GM18909 (cell line): ENCODE measurements around the gene PSAT1.
"Not testable (repeated sequence)": the region's sequence is repeated elsewhere in the genome, so short reads cannot be mapped to it uniquely, and the experiment has no call there.

Experiments
- ATAC-seq: cut with Tn5 transposase; IDR thresholded peaks from one replicate; pipeline ENCODE4 v1.9.1; 2021; ENCODE audit warnings: mild to moderate bottlenecking; ENCODE audit not compliant: unreplicated experiment, poor library complexity

Gene PSAT1

GRCh38 chr9:78296893-78297671, at the start of gene PSAT1:
PSAT1 (plus strand) TSS chr9:78297125; CDS start chr9:78297211, 86 bp downstream.
- ATAC-seq: peak; percentile 98

GRCh38 chr9:78248635-78249034, 48.3 kb upstream of the PSAT1 start:
- no peak for ATAC-seq

DNA sequence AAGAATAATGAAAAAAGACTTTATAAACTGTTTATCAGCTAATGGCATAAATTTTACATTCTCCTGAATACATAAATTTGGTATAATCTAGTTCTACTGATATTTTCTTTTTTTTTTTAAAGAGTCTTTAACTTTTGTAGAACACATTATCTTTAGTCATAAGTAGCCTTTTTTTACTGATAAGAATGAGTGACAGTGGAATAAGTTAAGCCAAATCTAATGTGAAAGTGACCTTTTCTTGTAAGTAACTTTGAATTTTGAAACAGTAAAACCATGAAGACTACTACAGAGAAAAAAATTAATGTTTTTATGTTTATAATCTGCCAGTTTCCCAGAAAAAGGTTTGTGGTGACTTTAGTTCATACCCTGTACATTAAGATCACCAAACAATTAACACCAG, 47.4 kb upstream of the PSAT1 start:
- no peak for ATAC-seq

DNA sequence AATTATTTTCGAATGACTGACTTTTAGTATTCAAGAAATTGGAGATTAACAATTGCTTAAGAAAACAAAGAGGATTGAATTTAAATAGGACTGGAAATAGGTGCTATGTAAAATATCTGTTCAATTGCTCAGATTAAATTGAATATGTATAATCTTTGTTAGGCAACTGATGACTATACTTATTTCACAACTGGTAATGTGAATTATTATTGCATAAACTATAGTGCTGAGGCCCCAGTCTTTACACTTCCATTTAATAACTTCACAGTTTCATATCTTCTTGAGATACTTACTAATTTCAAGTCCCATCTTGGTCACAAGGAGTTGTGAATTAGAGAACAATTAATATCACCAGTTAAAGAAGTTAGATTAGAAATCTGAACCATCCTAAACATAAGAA, 44.3 kb upstream of the PSAT1 start:
- no peak for ATAC-seq

DNA sequence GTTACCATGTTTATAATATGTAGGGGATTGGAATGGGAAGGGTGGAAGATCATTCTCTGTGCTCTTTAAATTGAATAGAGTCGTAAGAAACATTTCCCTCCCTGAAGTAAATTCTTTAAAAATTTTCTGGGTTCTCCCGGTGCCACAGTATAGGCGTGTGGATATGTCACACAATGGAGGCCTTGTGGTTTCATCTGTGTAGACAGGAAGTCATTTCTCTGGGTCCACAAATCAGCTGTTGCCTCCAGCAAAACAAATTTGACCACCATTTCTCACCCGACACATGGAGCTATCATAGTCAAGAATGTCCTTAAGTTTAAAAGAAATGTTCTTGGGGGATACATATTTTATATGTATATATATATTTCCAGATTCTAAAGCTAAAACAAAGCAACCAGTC, 43.6 kb upstream of the PSAT1 start:
- no peak for ATAC-seq

GRCh38 chr9:78261403-78262001, 35.4 kb upstream of the PSAT1 start:
- ATAC-seq: peak; percentile 66

DNA sequence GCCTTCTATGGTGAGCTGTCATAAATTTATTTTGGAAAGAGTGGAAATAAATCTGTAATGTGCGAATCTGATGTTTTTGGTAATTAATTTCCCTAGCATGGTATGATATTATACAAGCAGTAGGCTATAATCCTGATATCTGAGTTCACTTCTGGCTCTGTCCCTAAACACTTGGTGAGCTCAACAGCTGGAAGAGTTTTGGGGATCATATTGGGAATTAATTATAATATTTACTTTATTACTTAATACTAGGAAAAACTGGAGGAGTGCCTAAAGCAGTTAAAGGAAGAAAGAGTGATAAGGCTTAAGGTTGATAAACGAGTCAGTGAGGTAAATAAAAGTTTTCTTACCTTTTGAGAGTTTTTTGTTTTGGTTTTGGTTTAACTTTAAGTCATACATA, 34.3 kb upstream of the PSAT1 start:
- no peak for ATAC-seq

GRCh38 chr9:78267889-78268288, 29.0 kb upstream of the PSAT1 start:
- no peak for ATAC-seq

DNA sequence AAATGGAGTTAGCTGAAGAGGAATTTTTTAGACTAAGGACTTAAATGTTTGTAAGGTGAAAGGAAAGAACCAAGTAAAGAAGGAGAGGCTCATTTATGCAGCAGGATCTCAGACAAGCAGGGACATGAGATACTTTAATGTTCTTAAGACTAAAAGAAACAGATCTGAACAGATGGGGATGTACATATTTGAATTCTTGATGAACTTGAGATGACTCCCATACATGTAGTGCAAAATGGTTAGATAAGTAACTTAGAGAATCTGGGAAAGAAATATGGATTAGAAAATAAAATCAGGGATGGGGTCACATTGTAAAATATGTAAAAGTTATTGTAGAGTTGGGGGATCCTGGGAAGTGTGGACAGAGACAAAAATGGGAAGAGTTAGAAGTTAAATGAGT, 27.1 kb upstream of the PSAT1 start:
- no peak for ATAC-seq

DNA sequence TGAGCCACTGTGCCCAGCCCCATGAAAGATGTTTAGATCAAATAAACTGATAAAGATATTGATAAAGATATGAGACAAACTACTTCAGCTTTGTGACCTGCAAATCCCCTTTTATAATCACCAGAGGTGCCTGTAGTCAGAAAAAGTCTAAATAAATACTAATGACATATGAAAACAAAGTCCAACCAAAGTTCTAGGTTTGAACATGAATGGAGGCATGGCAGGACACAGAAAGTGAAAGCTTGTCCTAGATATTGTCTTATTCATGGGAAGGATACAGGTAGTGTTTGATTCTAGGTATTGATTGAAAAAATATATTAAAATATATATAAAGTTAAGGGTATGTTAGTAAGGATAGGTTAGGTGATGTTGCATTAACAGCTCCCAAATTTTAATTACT, 24.6 kb upstream of the PSAT1 start:
- ATAC-seq: no peak

- no peak for ATAC-seq
Measured at GRCh38 chr9:78273761-78274160, 23.2 kb upstream of the PSAT1 start.

DNA sequence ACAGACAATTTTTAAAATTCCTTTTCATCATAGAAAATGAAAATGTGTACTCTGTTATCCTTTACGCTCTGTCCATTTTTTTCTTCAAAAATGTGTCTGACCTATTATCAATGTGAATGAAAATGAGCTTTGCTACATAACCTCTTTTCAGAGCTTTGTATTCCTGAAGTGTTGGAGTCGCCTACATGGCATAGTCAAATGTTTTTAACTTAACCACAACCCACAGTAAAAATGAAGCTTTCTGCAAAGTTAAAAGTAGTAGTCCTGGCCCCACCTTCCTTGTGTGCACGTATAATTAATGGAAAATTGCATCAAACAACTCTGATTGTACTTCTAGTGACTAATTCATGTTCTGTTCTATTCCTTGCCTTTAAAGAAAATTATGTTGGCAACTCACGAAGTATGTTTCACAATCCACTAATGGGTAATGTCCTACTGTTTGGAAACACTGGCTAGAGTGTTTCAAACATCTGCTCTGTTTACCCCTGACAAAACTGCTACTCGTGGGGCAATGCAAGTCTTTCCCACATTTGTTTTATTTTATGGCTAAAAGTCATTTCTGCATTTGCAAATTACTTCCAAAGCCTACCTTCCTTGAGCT, 18.6 kb upstream of the PSAT1 start:
- ATAC-seq: no peak

DNA sequence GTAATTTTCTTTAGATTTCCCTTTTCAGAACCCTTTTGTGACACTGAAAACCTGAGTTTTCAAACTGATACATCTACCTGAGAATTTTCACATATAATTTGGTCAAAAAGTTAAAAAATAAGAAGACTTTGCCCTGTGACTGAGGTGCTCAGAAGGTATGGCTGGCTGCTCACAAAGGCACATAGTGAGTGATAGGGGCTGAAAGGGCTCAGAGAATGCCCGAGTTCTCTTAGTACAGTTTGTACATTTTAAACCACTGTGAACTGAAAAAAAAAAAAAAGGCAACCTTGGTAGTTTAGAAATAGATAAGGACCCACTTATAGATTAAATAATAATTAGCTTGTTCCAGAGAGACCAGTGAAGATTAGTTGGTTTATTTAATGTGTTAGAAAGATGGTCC, 18.1 kb upstream of the PSAT1 start:
- no peak for ATAC-seq

DNA sequence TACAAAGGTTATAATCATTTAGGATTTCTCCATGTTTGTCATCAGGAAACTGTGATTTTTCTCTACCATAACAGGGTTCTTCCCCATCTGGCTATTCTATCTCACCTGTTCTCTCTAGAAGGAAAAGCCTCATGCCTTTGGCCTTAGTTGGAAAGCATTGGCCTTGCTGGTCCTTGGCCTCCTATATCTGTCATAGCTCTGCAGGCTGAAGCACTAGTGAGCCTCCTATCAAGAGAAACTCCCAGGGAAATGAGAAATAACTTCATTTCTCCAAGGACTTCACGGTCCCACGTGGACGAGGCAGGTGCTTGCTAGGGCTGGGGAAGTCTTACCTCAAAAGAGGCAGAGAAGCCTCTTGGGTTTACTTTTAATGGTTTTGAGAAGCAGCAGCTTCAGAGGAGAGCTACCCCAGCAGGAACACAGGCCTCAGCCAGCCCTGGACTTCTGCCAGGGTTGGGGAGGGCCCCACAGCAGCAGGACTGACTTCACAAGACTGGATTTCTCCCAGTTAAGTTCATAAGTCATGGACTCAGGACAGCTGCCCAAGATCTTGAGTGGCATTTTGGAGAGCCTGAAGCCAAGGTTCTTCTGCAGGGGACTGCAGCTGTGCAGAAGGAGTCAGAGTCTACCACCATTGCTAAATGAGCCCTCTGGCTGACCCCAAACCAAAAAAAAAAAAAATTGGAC, 15.8 kb upstream of the PSAT1 start:
- no peak for ATAC-seq

DNA sequence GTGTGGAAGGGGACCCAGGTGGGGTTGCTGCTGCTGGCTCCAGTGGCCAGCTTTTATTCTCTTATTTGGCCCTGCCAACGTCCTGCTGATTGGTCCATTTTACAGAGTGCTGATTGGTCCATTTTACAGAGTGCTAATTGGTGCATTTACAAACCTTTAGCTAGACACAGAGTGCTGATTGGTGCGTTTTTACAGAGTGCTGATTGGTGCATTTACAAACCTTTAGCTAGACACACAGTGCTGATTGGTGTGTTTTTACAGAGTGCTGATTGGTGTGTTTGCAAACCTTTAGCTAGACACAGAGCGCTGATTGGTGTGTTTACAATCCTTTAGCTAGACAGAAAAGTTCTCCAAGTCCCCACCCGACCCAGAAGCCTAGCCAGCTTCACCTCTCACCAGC, 12.7 kb upstream of the PSAT1 start:
- not testable (repeated sequence) for ATAC-seq

DNA sequence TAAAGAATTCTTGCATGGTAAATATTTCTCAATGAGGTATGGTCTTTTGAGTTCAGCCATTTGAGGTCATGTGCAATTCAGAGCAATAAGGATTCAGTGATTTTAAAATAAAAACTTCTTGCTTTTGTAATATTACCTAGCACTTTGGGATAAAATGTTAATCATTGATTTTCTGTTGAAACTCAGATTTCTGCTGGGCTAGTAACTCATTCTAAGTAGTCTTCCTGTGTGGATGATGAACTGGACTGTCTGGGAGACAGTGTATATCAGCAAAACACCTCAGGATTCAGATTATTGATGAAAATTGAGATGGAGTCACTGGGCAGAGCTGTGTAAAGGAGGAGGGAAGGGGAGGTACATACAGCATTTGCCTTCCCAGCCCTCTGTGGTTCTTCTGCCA, 10.8 kb upstream of the PSAT1 start:
- no peak for ATAC-seq

GRCh38 chr9:78286946-78287388, 10.0 kb upstream of the PSAT1 start:
- ATAC-seq: no peak

DNA sequence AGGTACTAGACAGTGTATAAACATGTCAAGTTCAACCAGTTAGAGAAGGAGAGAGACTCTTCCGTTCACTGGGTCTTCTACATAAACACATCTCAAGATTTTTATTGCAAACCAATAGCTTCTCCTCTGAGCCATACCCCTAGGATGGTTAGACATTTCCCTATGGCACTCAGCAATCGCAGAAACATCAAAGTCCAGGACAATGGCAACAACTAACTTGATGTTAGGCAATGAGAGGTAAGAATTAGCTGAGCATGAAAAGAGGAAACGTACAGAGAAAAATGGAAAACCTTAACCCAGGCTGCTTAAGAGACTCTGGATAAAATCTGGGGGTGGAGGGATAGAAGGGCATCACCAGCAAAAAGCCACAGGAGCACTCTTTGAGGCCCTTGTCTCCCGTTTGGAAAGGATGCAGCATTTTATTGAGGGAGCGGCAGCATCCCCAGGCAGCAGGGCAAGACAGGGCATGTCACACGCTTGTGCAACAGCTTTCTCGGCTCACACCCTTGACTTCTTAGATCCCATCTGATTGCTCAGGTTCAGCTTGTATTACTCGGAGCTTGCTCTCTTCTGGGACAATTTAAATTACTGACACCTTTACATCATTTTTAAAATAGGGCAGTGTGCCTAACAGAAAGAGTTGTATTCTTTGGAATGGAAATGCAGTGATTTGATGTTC, 8.6 kb upstream of the PSAT1 start:
- no peak for ATAC-seq

GRCh38 chr9:78289474-78289873, 7.5 kb upstream of the PSAT1 start:
- no peak for ATAC-seq

DNA sequence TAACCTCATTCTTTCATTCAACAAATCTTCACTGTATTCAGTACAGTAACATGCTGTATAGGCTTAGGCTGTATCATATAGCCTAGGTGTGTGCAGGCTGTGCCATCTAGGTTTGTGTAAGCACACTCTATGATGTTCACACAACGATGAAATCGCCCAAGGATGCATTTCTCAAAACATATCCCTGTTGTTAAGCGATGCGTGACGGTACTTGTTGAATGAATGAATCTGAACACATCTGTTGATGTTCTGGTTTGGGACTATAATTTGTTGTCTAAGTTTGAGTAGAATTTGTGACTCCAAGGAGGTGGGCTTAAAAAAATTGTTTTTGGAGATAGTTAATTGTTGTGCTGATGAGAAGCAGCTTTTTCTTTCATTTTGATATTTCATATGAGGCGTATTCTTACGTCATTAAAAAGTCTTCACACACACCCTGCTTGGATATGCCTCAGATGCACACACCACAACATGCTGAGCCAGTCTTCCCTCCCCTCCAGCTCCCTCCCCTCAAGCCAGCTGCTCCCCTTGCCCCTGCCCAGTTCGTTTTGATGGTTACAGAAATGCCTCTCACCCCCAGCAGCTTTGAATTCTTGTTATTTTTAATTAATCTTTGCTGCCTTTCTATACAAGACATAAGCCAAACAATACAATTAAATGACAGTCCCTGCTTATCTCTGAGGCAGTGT, 5.5 kb upstream of the PSAT1 start:
- no peak for ATAC-seq
